IMR-90 (cell line): ENCODE measurements around the gene CROCC2. TPM values are rescaled to one million over a fixed set of nuclear protein-coding genes. Genes with fewer than 3 reads are reported as not detected.
A peak's percentile ranks its signal among the peaks of the same experiment; 100 is the strongest.

Experiments
- ATAC-seq: fragments of 200-7000 bp; cut with Tn5 transposase; 2 replicates; pipeline ENCODE4 v1.9.1; 2020; ENCODE audit warnings: low read depth, mild to moderate bottlenecking, moderate library complexity
- BruUV-seq: library from RNA; stranded (reverse); fragments of 400-500 nt; replicated peaks from 2 replicates; lab custom pipeline; 2021; lab: Mats Ljungman, UMichigan
- CTCF ChIA-PET: fragments of 300-600 bp; formaldehyde crosslinking; extraction: SDS; loops from one replicate; lab custom pipeline; 2021; ENCODE audit warnings: antibody characterized with exemption; lab: Yijun Ruan, JAX
- POLR2A ChIA-PET: fragments of 300-600 bp; sonication (Branson Sonifier 250); formaldehyde crosslinking; loops from one replicate; lab custom pipeline; 2022; ENCODE audit warnings: antibody characterized with exemption; ENCODE audit not compliant: unreplicated experiment; lab: Charles Lee
- DNase-seq: peaks from one replicate; pipeline ENCODE4 v3.0.0; 2013
- H2AFZ ChIP-seq: replicated peaks from 2 replicates; pipeline ENCODE3; 2013; ENCODE audit warnings: low read length, mild to moderate bottlenecking; ENCODE audit not compliant: poor library complexity
- H2AK5ac ChIP-seq: 2 replicates; pipeline ENCODE4 v1.6.1; 2013; ENCODE audit warnings: low read depth, low read length, inconsistent platforms
- H2AK9ac ChIP-seq: replicated peaks from 2 replicates; pipeline ENCODE3; 2013; ENCODE audit warnings: mild to moderate bottlenecking, low read depth, low read length, moderate library complexity; ENCODE audit not compliant: poor library complexity
- H2BK120ac ChIP-seq: 2 replicates; pipeline ENCODE4 v1.6.1; 2013; ENCODE audit warnings: low read depth, low read length, inconsistent platforms
- H2BK15ac ChIP-seq: 3 replicates; pipeline ENCODE4 v1.6.1; 2013; ENCODE audit warnings: low read depth, low read length, inconsistent platforms
- H2BK20ac ChIP-seq: 2 replicates; pipeline ENCODE4 v1.6.1; 2013; ENCODE audit warnings: low read depth, mild to moderate bottlenecking, inconsistent platforms, low read length, moderate library complexity
- H2BK5ac ChIP-seq: 2 replicates; pipeline ENCODE4 v1.6.1; 2013; ENCODE audit warnings: mild to moderate bottlenecking, low read depth, low read length, inconsistent platforms; ENCODE audit not compliant: poor library complexity, severe bottlenecking
- H3K14ac ChIP-seq: replicated peaks from 2 replicates; pipeline ENCODE4 v1.6.1; 2013; ENCODE audit warnings: low read depth, low read length, inconsistent platforms
- H3K18ac ChIP-seq: 2 replicates; pipeline ENCODE4 v1.6.1; 2013; ENCODE audit warnings: low read depth, low read length, control low read depth
- H3K23ac ChIP-seq: 2 replicates; pipeline ENCODE4 v1.6.1; 2013; ENCODE audit warnings: low read depth, low read length, inconsistent platforms
- H3K27ac ChIP-seq: 2 replicates; pipeline ENCODE4 v1.5.1; 2013; ENCODE audit warnings: mild to moderate bottlenecking, control low read depth, low read length; ENCODE audit not compliant: insufficient read depth
- H3K27me3 ChIP-seq: 2 replicates; pipeline ENCODE4 v1.6.1; 2013; ENCODE audit warnings: low read length; ENCODE audit not compliant: control insufficient read depth, insufficient read depth
- H3K36me3 ChIP-seq: 2 replicates; pipeline ENCODE4 v1.6.1; 2013; ENCODE audit warnings: low read length, mixed read lengths; ENCODE audit not compliant: control insufficient read depth, insufficient read depth
- H3K4ac ChIP-seq: 2 replicates; pipeline ENCODE4 v1.6.1; 2013; ENCODE audit warnings: low read depth, low read length, inconsistent platforms
- H3K4me1 ChIP-seq: 2 replicates; pipeline ENCODE4 v1.6.1; 2013; ENCODE audit warnings: low read length, mixed read lengths; ENCODE audit not compliant: control insufficient read depth, insufficient read depth
- H3K4me2 ChIP-seq: 2 replicates; pipeline ENCODE4 v1.6.1; 2013; ENCODE audit warnings: low read depth, mild to moderate bottlenecking, control low read depth, low read length, moderate library complexity
- H3K4me3 ChIP-seq: 2 replicates; pipeline ENCODE4 v1.5.1; 2013; ENCODE audit warnings: low read depth, mild to moderate bottlenecking, control low read depth, low read length, moderate library complexity; ENCODE audit not compliant: insufficient read depth
- H3K56ac ChIP-seq: 2 replicates; pipeline ENCODE4 v1.6.1; 2013; ENCODE audit warnings: low read length, inconsistent platforms; ENCODE audit not compliant: insufficient read depth; ENCODE audit errors: extremely low read depth
- H3K79me1 ChIP-seq, 2 experiments: 2 replicates each; pipeline ENCODE4 v1.6.1; 2013; ENCODE audit warnings: low read length in 2 of 2, inconsistent platforms in 1 of 2, low read depth in 1 of 2
- H3K9ac ChIP-seq: 2 replicates; pipeline ENCODE4 v1.6.1; 2013; ENCODE audit warnings: low read depth, low read length, control low read depth
- H3K9me1 ChIP-seq: 2 replicates; pipeline ENCODE4 v1.6.1; 2013; ENCODE audit warnings: low read length, inconsistent platforms; ENCODE audit not compliant: insufficient read depth
- H3K9me3 ChIP-seq: 2 replicates; pipeline ENCODE4 v1.6.1; 2013; ENCODE audit warnings: low read length; ENCODE audit not compliant: control insufficient read depth, insufficient read depth
- H4K20me1 ChIP-seq: 2 replicates; pipeline ENCODE4 v1.6.1; 2013; ENCODE audit warnings: low read length, inconsistent platforms; ENCODE audit not compliant: insufficient read depth
- H4K5ac ChIP-seq: 2 replicates; pipeline ENCODE4 v1.6.1; 2013; ENCODE audit warnings: mild to moderate bottlenecking, low read depth, low read length, control low read depth
- H4K8ac ChIP-seq, 2 experiments: 2 replicates each; pipeline ENCODE4 v1.6.1; 2013; ENCODE audit warnings: low read depth in 2 of 2, low read length in 2 of 2, control low read depth in 1 of 2, inconsistent platforms in 1 of 2
- H4K91ac ChIP-seq: 2 replicates; pipeline ENCODE4 v1.6.1; 2013; ENCODE audit warnings: low read depth, low read length, inconsistent platforms; ENCODE audit not compliant: insufficient read depth
- CHD1 ChIP-seq: IDR thresholded peaks from 2 replicates; pipeline ENCODE4 v1.6.1; 2012; ENCODE audit warnings: low read depth, low read length, improper control_type of control experiment
- MAZ ChIP-seq: IDR thresholded peaks from 2 replicates; pipeline ENCODE4 v1.6.1; 2012; ENCODE audit warnings: low read depth, mild to moderate bottlenecking, low read length, improper control_type of control experiment, moderate library complexity, borderline replicate concordance
- POLR2A ChIP-seq: IDR thresholded peaks from 2 replicates; pipeline ENCODE4 v1.6.1; 2012; ENCODE audit warnings: mild to moderate bottlenecking, low read depth, low read length
- SMC3 ChIP-seq: fragments of 150-350 bp; IDR thresholded peaks from 2 replicates; pipeline ENCODE4 v1.6.1; 2016; ENCODE audit warnings: low read depth, mild to moderate bottlenecking, antibody characterized with exemption, low read length, moderate library complexity
- WGBS, 2 experiments: methylation state at CpG; one replicate each; pipeline versions ENCODE4 v1.1.5 to v1.1.7; 2013; ENCODE audit warnings: missing lambda C conversion rate in 2 of 2; ENCODE audit not compliant: insufficient read length in 1 of 2; ENCODE audit errors: extremely low coverage in 2 of 2; 5-methylcytosine and 5-hydroxymethylcytosine counted together
- dilution Hi-C: fragments of 300-500 bp; cut with HindIII; formaldehyde crosslinking; loops from one replicate; pipeline ENCODE4 v1.14.3; 2018; ENCODE audit warnings: low sequenced_read_pairs; ENCODE audit not compliant: unreplicated experiment
- in situ Hi-C: fragments of 300-500 bp; cut with MboI; formaldehyde crosslinking; loops from 3 replicates; pipeline ENCODE4 v1.14.3; 2019; ENCODE audit warnings: low sequenced_read_pairs, inconsistent platforms, mixed read lengths
- intact Hi-C: fragments of 100-400 bp; cut with micrococcal nuclease; formaldehyde crosslinking; loops from 2 replicates; pipeline ENCODE4 v1.10.0; 2022
- polyA plus RNA-seq, 3 experiments: library from polyadenylated mRNA; depleted of rRNA; stranded (reverse); fragments of >200 nt; gene quantifications; 2 replicates each; pipeline ENCODE4 v1.2.3, GENCODE V29; 2012; ENCODE audit warnings: low replicate concordance in 1 of 3
- total RNA-seq: library from RNA; depleted of rRNA; stranded (reverse); fragments of >200 nt; gene quantifications from 2 replicates; pipeline ENCODE4 v1.2.3, GENCODE V29; 2012

Gene CROCC2
- total and polyA plus RNA-seq, 2 of the 4 experiments (the other 2 are of a cell fraction): not detected

- Histone ChIP-seq H3K4me2 (no peak overlapping the region), H3K56ac (no peak overlapping the region), H3K18ac (no peak overlapping the region), H3K14ac (no peak overlapping the region), H3K9me1 (no peaks in the 10 kb centered on the region), H4K91ac (no peak overlapping the region), H4K20me1 (no peaks in the 10 kb centered on the region; the same call in 1 of the 2 replicates), H3K4me3 (no peak overlapping the region), H3K23ac (no peak overlapping the region), H2AK5ac (no peak overlapping the region), H2AK9ac (peak overlapping the region; percentile 28), H2BK20ac (no peak overlapping the region), H3K36me3 (peaks cover 12% of the 10 kb centered on the region; the same call in 1 of the 2 replicates), H3K4me1 (no peaks in the 10 kb centered on the region), H3K9me3 (peaks cover 6% of the 10 kb centered on the region), H3K4ac (no peak overlapping the region), H2BK15ac (no peak overlapping the region), H2BK120ac (no peak overlapping the region), H3K27me3 (no peaks in the 10 kb centered on the region), H2BK5ac (no peak overlapping the region), H3K9ac (no peak overlapping the region), H4K5ac (no peak overlapping the region), H3K79me1 (no peaks in the 10 kb centered on the region), H2AFZ (no peak overlapping the region), H3K27ac (no peak overlapping the region), H4K8ac (no peak overlapping the region)
- DNase-seq (no peak), ATAC-seq (no peak)
- in situ Hi-C loops: no loop called here
- POLR2A ChIA-PET: no interaction called here
- intact Hi-C loops: no loop called here
- 95% methylated on average over 8 of the region's 15 CpGs; no CpG with 5 or more reads in 1 of the 2 experiments for WGBS, 2 experiments
- TF ChIP-seq SMC3 (no peak), CHD1 (no peak), POLR2A (no peak), MAZ (no peak)
- CTCF ChIA-PET: no interaction called here
- dilution Hi-C loops: no loop called here
- BruUV-seq: no TSS peak
These were observed 124.2 kb downstream of the CROCC2 start for GRCh38 chr2:241030333-241030680.
